Esophagus (tissue), 2 donors: Measurements from ENCODE around the gene BHMT. TPM values are rescaled to one million over a fixed set of nuclear protein-coding genes. Genes with fewer than 3 reads are reported as not detected.

Source experiments
- H3K27ac ChIP-seq, 2 donors: one replicate each; pipeline ENCODE4 v1.5.1; 2013; ENCODE audit warnings: low read depth in 2 of 2, mild to moderate bottlenecking in 2 of 2, inconsistent platforms in 1 of 2, low read length in 1 of 2, moderate library complexity in 1 of 2
- H3K27me3 ChIP-seq, 2 donors: one replicate each; pipeline ENCODE4 v1.6.1; 2013; ENCODE audit warnings: low read length in 2 of 2, control low read depth in 1 of 2, mild to moderate bottlenecking in 1 of 2; ENCODE audit not compliant: insufficient read depth in 2 of 2, control insufficient read depth in 1 of 2
- H3K36me3 ChIP-seq, 2 donors: one replicate each; pipeline ENCODE4 v1.6.1; 2013; ENCODE audit warnings: low read length in 1 of 2; ENCODE audit not compliant: control insufficient read depth in 2 of 2, insufficient read depth in 2 of 2
- H3K4me1 ChIP-seq, 2 donors: one replicate each; pipeline ENCODE4 v1.6.1; 2013; ENCODE audit warnings: low read length in 1 of 2; ENCODE audit not compliant: control insufficient read depth in 2 of 2, insufficient read depth in 2 of 2
- H3K4me3 ChIP-seq, 2 donors: one replicate each; pipeline ENCODE4 v1.5.1; 2013; ENCODE audit warnings: low read length in 2 of 2, mild to moderate bottlenecking in 2 of 2, low read depth in 1 of 2, moderate library complexity in 1 of 2
- H3K9me3 ChIP-seq, 2 donors: one replicate each; pipeline ENCODE4 v1.6.1; 2013; ENCODE audit warnings: mild to moderate bottlenecking in 2 of 2, low read depth in 1 of 2, low read length in 1 of 2, moderate library complexity in 1 of 2; ENCODE audit not compliant: control insufficient read depth in 2 of 2, insufficient read depth in 1 of 2
- WGBS, 2 donors: extraction: QIAGEN DNeasy Blood & Tissue Kit; methylation state at CpG; one replicate each; pipeline ENCODE4 v1.1.7; 2013; 5-methylcytosine and 5-hydroxymethylcytosine counted together
- polyA plus RNA-seq, 2 donors: library from polyadenylated mRNA; stranded (reverse); fragments of 200-250 nt; gene quantifications; one replicate each; pipeline ENCODE4 v1.2.3, GENCODE V29; 2013
- donor health status: healthy with polysubstance abuse.
- donor health status: Bipolar disorder and iron deficiency.

Gene BHMT
- polyA plus RNA-seq, 2 donors: 0.10 to 0.16 TPM

GRCh38 chr5:79080804-79081203, 30.8 kb upstream of the BHMT start:
- WGBS, 2 donors: 88 to 91% methylated on average over 2 of the region's 2 CpGs

DNA sequence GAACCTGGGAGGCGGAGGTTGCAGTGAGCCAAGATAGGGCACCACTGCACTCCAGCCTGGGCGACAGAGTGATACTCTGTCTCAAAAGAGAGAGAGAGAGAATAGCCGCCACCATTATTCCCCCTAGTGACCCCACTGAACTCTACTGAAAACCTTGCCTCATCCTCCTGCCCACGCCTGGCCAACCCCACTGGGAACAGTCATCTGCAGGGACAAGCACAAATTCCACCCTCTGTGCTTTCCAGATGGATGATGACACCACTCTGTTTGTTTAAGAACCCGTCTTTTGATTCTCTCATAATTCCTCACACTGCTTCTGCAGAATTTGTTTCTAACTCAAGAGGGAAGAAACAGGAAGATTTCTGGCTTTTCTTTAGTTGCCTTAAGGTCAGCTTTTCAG, 29.8 kb upstream of the BHMT start:
- Histone ChIP-seq H3K27ac (no peak overlapping the region), H3K27me3 (no peaks in the 10 kb centered on the region), H3K36me3 (no peaks in the 10 kb centered on the region), H3K9me3 (no peaks in the 10 kb centered on the region), H3K4me3 (no peak overlapping the region), H3K4me1 (no peaks in the 10 kb centered on the region)
- 88% methylated on average over 5 of the region's 5 CpGs for WGBS, 2 donors

More at GRCh38 chr5:79080804-79081203, 30.8 kb upstream of the BHMT start:
- Histone ChIP-seq H3K27ac (no peak overlapping the region), H3K36me3 (no peaks in the 10 kb centered on the region), H3K27me3 (no peaks in the 10 kb centered on the region), H3K9me3 (no peaks in the 10 kb centered on the region), H3K4me3 (no peak overlapping the region), H3K4me1 (no peaks in the 10 kb centered on the region)

- Histone ChIP-seq H3K27ac (no peak overlapping the region), H3K36me3 (no peaks in the 10 kb centered on the region), H3K27me3 (no peaks in the 10 kb centered on the region), H3K9me3 (no peaks in the 10 kb centered on the region), H3K4me3 (no peak overlapping the region), H3K4me1 (no peaks in the 10 kb centered on the region)
- 69 to 71% methylated on average over 2 of the region's 2 CpGs for WGBS, 2 donors
These were observed 25.5 kb upstream of the BHMT start for GRCh38 chr5:79086116-79086515.

DNA sequence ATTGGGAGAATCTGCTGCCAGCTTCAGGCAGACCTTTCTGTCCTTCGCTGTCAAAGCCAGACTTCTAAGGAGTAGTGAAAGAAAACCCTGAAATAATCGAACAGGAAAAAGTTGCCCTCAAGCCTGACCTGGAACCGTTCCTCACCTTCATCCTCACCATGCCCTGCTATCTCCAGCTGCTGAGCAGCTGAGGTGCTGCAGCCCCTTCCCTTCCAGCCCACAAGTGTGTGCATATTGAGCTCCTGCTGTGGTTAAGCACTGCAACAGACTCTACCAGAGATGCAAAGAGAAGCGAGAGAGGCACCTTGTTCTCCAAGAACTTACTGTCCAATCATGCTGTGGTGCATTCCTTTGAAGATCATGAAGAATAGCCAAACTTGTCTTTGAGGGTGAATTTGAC, 23.1 kb upstream of the BHMT start:
- Histone ChIP-seq H3K36me3 (no peaks in the 10 kb centered on the region), H3K4me3 (no peak overlapping the region), H3K27ac (no peak overlapping the region), H3K27me3 (no peaks in the 10 kb centered on the region), H3K4me1 (no peaks in the 10 kb centered on the region), H3K9me3 (no peaks in the 10 kb centered on the region)
- WGBS, 2 donors: 73 to 75% methylated on average over 4 of the region's 4 CpGs

- H3K27me3 ChIP-seq: no peaks in the 10 kb centered on the region
- whole genome bisulfite sequencing, 2 donors: 62 to 68% methylated on average over 3 of the region's 3 CpGs
These were observed 20.5 kb upstream of the BHMT start for GRCh38 chr5:79091064-79091463.

GRCh38 chr5:79093762-79094161, 17.8 kb upstream of the BHMT start:
- H3K4me3 ChIP-seq: no peak overlapping the region
- no peaks in the 10 kb centered on the region for H3K4me1 ChIP-seq
- no peak overlapping the region for H3K27ac ChIP-seq
- no peaks in the 10 kb centered on the region for H3K36me3 ChIP-seq
- no peaks in the 10 kb centered on the region for H3K27me3 ChIP-seq
- H3K9me3 ChIP-seq: no peaks in the 10 kb centered on the region
- 59 to 60% methylated on average over 3 of the region's 3 CpGs for WGBS, 2 donors

More at GRCh38 chr5:79091064-79091463, 20.5 kb upstream of the BHMT start:
- Histone ChIP-seq H3K27ac (no peak overlapping the region), H3K36me3 (no peaks in the 10 kb centered on the region), H3K4me1 (no peaks in the 10 kb centered on the region), H3K9me3 (no peaks in the 10 kb centered on the region), H3K4me3 (no peak overlapping the region)

DNA sequence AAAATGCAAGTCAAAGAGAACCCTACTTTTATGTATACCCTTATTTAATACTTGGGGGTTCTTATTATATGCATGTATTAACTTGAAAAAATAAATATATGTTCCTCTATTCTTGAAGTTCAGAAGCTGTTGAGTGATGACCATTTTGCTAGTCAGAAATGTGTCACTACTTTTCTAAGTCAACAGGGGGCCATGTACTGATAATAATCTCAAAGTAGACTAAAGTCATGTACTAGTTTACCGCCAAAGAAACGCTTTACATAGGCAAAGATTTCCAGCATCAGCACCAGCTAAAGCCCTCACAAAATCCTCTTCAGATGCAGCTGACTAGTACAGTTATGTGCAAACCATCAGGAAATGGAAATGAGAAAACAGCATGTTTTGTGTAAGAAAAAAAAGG, 5.7 kb upstream of the BHMT start:
- Histone ChIP-seq H3K27ac (no peak overlapping the region), H3K36me3 (no peaks in the 10 kb centered on the region), H3K4me1 (no peaks in the 10 kb centered on the region), H3K9me3 (no peaks in the 10 kb centered on the region), H3K4me3 (no peak overlapping the region), H3K27me3 (no peaks in the 10 kb centered on the region)
- WGBS, 2 donors: 87 to 95% methylated on average over 2 of the region's 2 CpGs

DNA sequence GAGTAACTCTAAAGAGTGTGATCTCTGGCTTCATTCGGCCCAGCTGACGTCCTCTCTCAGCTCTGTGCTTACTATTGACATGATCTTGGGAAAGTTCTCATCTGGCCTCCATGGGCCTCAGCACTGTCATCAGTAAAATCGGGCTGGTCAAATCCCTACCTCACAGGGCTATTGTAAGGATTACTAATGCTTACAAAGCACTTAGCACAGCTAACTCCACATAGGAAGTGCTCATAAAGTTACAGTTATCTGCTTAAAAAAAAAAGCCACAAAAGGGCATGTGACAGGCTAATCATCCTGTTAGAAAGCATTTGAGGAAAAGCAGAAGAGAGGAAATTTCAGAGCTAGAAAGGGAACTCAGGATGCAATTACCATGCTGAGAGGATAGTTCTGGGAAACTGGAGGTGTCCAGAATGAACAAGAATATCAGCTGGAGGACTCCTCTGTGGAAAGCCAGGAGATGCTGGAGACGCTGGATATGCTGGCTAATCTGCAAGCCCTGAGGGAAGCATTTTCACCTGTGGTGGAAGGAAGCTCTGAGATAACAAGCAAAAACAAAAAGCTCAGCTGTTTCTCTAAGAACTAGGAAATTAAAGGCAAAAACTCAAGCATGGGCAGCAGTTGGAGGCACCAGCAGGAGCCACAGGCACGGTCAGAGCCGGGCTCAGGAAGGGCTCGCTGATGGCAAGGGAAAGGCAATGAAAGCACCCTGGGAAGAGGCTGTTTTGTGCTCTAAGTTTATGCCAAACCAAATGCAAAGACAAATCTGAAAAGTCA, 4.4 kb upstream of the BHMT start:
- 70 to 75% methylated on average over 7 of the region's 7 CpGs for WGBS, 2 donors
- Histone ChIP-seq H3K36me3 (no peaks in the 10 kb centered on the region), H3K27ac (no peak overlapping the region), H3K9me3 (no peaks in the 10 kb centered on the region), H3K27me3 (peaks cover 0 to 5% of the 10 kb centered on the region in 2 donors), H3K4me3 (no peak overlapping the region), H3K4me1 (peaks cover 0 to 4% of the 10 kb centered on the region in 2 donors)

GRCh38 chr5:79108086-79108485, 3.5 kb upstream of the BHMT start:
- Histone ChIP-seq H3K27ac (no peak overlapping the region), H3K36me3 (no peaks in the 10 kb centered on the region), H3K4me3 (no peak overlapping the region), H3K27me3 (peaks cover 0 to 5% of the 10 kb centered on the region in 2 donors), H3K9me3 (no peaks in the 10 kb centered on the region), H3K4me1 (peaks cover 0 to 6% of the 10 kb centered on the region in 2 donors)
- WGBS, 2 donors: 41 to 46% methylated on average over 3 of the region's 3 CpGs

GRCh38 chr5:79108792-79109191, 2.8 kb upstream of the BHMT start:
- Histone ChIP-seq H3K36me3 (no peaks in the 10 kb centered on the region), H3K4me1 (peaks cover 0 to 6% of the 10 kb centered on the region in 2 donors), H3K27me3 (peaks cover 0 to 5% of the 10 kb centered on the region in 2 donors), H3K27ac (no peak overlapping the region), H3K9me3 (no peaks in the 10 kb centered on the region), H3K4me3 (no peak overlapping the region)
- whole genome bisulfite sequencing, 2 donors: 79 to 85% methylated on average over 8 of the region's 8 CpGs
